Activated CD4-positive, alpha-beta T cell treated with anti-CD3 and anti-CD28 coated beads for 36 hours (primary cell): ENCODE results near the gene SASH1. TPM values are rescaled to one million over a fixed set of nuclear protein-coding genes. Genes with fewer than 3 reads are reported as not detected.
"Not testable (repeated sequence)": the region's sequence is repeated elsewhere in the genome, so short reads cannot be mapped to it uniquely, and the experiment has no call there.

ENCODE experiments used
- ATAC-seq: fragments of 200-7000 bp; cut with Tn5 transposase; one replicate; pipeline ENCODE4 v1.10.0; 2021; ENCODE audit warnings: mild to moderate bottlenecking, moderate library complexity
- CTCF ChIA-PET: fragments of 350-600 bp; sonication (Branson Sonifier 250); formaldehyde crosslinking; loops from one replicate; lab custom pipeline; 2021; ENCODE audit warnings: antibody characterized with exemption; lab: Charles Lee
- POLR2A ChIA-PET: fragments of 350-600 bp; sonication (Branson Sonifier 250); formaldehyde crosslinking; loops from one replicate; lab custom pipeline; 2021; ENCODE audit warnings: antibody characterized with exemption, inconsistent platforms; lab: Charles Lee
- DNase-seq: peaks from one replicate; pipeline ENCODE4 v3.0.0-alpha.2; 2020
- H3K27ac Mint-ChIP-seq: one replicate; pipeline ENCODE4 v1.8.0; 2021; ENCODE audit warnings: mixed read lengths
- H3K27me3 Mint-ChIP-seq: one replicate; pipeline ENCODE4 v1.8.0; 2021; ENCODE audit warnings: mixed read lengths
- H3K36me3 Mint-ChIP-seq: one replicate; pipeline ENCODE4 v1.8.0; 2021; ENCODE audit warnings: low read depth, mixed read lengths
- H3K4me1 Mint-ChIP-seq: one replicate; pipeline ENCODE4 v1.8.0; 2021; ENCODE audit warnings: mixed read lengths
- H3K4me3 Mint-ChIP-seq: one replicate; pipeline ENCODE4 v1.8.0; 2021; ENCODE audit warnings: mild to moderate bottlenecking, moderate library complexity, mixed read lengths
- H3K9me3 Mint-ChIP-seq: one replicate; pipeline ENCODE4 v1.8.0; 2021; ENCODE audit warnings: low read depth, mixed read lengths
- intact Hi-C, 2 experiments: fragments of 100-400 bp; cut with DNase I in 1 of 2; cut with micrococcal nuclease in 1 of 2; formaldehyde crosslinking; loops; one replicate each; pipeline versions ENCODE4 v1.14.2 to v1.15.1; 2022 to 2024; cut with DNase I, micrococcal nuclease
- total RNA-seq, 2 experiments: library from RNA; stranded (reverse); gene quantifications; one replicate each; pipeline ENCODE4 v1.2.3, GENCODE V29; 2021

Gene SASH1
- total RNA-seq, 2 experiments from 2014 or later = 0.26 to 0.46 TPM

- Mint-ChIP-seq H3K9me3 (peaks cover 1% of the 10 kb centered on the region), H3K4me3 (no peak overlapping the region), H3K4me1 (no peaks in the 10 kb centered on the region), H3K27me3 (peaks cover 8% of the 10 kb centered on the region), H3K36me3 (no peaks in the 10 kb centered on the region), H3K27ac (no peak overlapping the region)
- ATAC-seq (no peak), DNase-seq (no peak)
- ChIA-PET CTCF (interaction anchor here (1.1 kb wide), 1 partner anchor 20 kb away, joined by 3 read pairs; no protein-coding TSS in a partner anchor), POLR2A (no interaction called here)
- intact Hi-C loops = no loop called here
Observed at GRCh38 chr6:148374040-148374774, 31.6 kb downstream of the SASH1 start.

- no peaks in the 10 kb centered on the region for H3K36me3 Mint-ChIP-seq
- no peak overlapping the region for H3K27ac Mint-ChIP-seq
- DNase-seq (no peak), ATAC-seq (no peak)
- peaks cover 8% of the 10 kb centered on the region for H3K27me3 Mint-ChIP-seq
- H3K4me1 Mint-ChIP-seq = no peaks in the 10 kb centered on the region
- intact Hi-C loops = no loop called here
- no peak overlapping the region for H3K4me3 Mint-ChIP-seq
- ChIA-PET POLR2A (no interaction called here), CTCF (interaction anchor here (0.6 to 1.1 kb wide), 2 partner anchors 21 to 252 kb away, joined by 3 to 4 read pairs; no protein-coding TSS in a partner anchor)
- H3K9me3 Mint-ChIP-seq = peaks cover 1% of the 10 kb centered on the region
Observed at GRCh38 chr6:148375401-148375800, 32.8 kb downstream of the SASH1 start.

- Mint-ChIP-seq H3K27me3 (peaks cover 12% of the 10 kb centered on the region), H3K9me3 (peaks cover 1% of the 10 kb centered on the region), H3K4me1 (no peaks in the 10 kb centered on the region), H3K36me3 (no peaks in the 10 kb centered on the region), H3K27ac (no peak overlapping the region), H3K4me3 (no peak overlapping the region)
- ChIA-PET POLR2A (no interaction called here), CTCF (no interaction called here)
- intact Hi-C loops = no loop called here
- no peak for DNase-seq
- ATAC-seq = no peak
Observed at GRCh38 chr6:148379481-148379880, 36.8 kb downstream of the SASH1 start.

GRCh38 chr6:148379966-148380713, 37.5 kb downstream of the SASH1 start:
- Mint-ChIP-seq H3K36me3 (no peaks in the 10 kb centered on the region), H3K4me1 (no peaks in the 10 kb centered on the region), H3K9me3 (peaks cover 1% of the 10 kb centered on the region), H3K4me3 (no peak overlapping the region), H3K27me3 (peaks cover 12% of the 10 kb centered on the region), H3K27ac (no peak overlapping the region)
- ChIA-PET CTCF (no interaction called here), POLR2A (no interaction called here)
- intact Hi-C loops = no loop called here
- DNase-seq = no peak
- no peak for ATAC-seq

GRCh38 chr6:148382051-148382450, 39.4 kb downstream of the SASH1 start:
- POLR2A ChIA-PET, ATAC-seq, H3K4me1 Mint-ChIP-seq, H3K27ac Mint-ChIP-seq, H3K4me3 Mint-ChIP-seq, intact Hi-C loops, DNase-seq, CTCF ChIA-PET, H3K9me3 Mint-ChIP-seq, H3K36me3 Mint-ChIP-seq: not testable (repeated sequence)
- H3K27me3 Mint-ChIP-seq = peaks cover 12% of the 10 kb centered on the region

- no peak for ATAC-seq
- H3K4me1 Mint-ChIP-seq = no peaks in the 10 kb centered on the region
- CTCF ChIA-PET = no interaction called here
- intact Hi-C loops = no loop called here
- no peaks in the 10 kb centered on the region for H3K36me3 Mint-ChIP-seq
- no peak overlapping the region for H3K4me3 Mint-ChIP-seq
- DNase-seq = no peak
- H3K27me3 Mint-ChIP-seq = peaks cover 12% of the 10 kb centered on the region
- H3K9me3 Mint-ChIP-seq = no peaks in the 10 kb centered on the region
- no peak overlapping the region for H3K27ac Mint-ChIP-seq
- POLR2A ChIA-PET = no interaction called here
Observed at GRCh38 chr6:148382861-148383260, 40.2 kb downstream of the SASH1 start.

GRCh38 chr6:148383658-148384368, 41.2 kb downstream of the SASH1 start:
- intact Hi-C loops = no loop called here
- Mint-ChIP-seq H3K4me1 (no peaks in the 10 kb centered on the region), H3K36me3 (no peaks in the 10 kb centered on the region), H3K27me3 (peaks cover 14% of the 10 kb centered on the region), H3K27ac (no peak overlapping the region), H3K9me3 (no peaks in the 10 kb centered on the region), H3K4me3 (no peak overlapping the region)
- ChIA-PET POLR2A (no interaction called here), CTCF (no interaction called here)
- no peak for DNase-seq
- no peak for ATAC-seq

- H3K4me3 Mint-ChIP-seq = no peak overlapping the region
- no peak overlapping the region for H3K27ac Mint-ChIP-seq
- no peaks in the 10 kb centered on the region for H3K36me3 Mint-ChIP-seq
- ChIA-PET CTCF (interaction anchor here (1.0 to 1.7 kb wide), 2 partner anchors 10 to 79 kb away, joined by 4 read pairs; no protein-coding TSS in a partner anchor), POLR2A (no interaction called here)
- H3K27me3 Mint-ChIP-seq = peaks cover 13% of the 10 kb centered on the region
- intact Hi-C loops = no loop called here
- no peaks in the 10 kb centered on the region for H3K4me1 Mint-ChIP-seq
- DNase-seq = no peak
- no peak for ATAC-seq
- H3K9me3 Mint-ChIP-seq = no peaks in the 10 kb centered on the region
Observed at GRCh38 chr6:148385379-148385778, 42.7 kb downstream of the SASH1 start.

- no peak overlapping the region for H3K27ac Mint-ChIP-seq
- no peak overlapping the region for H3K4me3 Mint-ChIP-seq
- DNase-seq = no peak
- ATAC-seq = no peak
- POLR2A ChIA-PET = no interaction called here
- peaks cover 9% of the 10 kb centered on the region for H3K27me3 Mint-ChIP-seq
- H3K36me3 Mint-ChIP-seq = no peaks in the 10 kb centered on the region
- CTCF ChIA-PET = interaction anchor here (0.5 kb wide), 1 partner anchor 881 kb away, joined by 3 read pairs; no protein-coding TSS in a partner anchor
- H3K9me3 Mint-ChIP-seq = no peaks in the 10 kb centered on the region
- no peaks in the 10 kb centered on the region for H3K4me1 Mint-ChIP-seq
- intact Hi-C loops = no loop called here
Observed at GRCh38 chr6:148388521-148388920, 45.9 kb downstream of the SASH1 start.

GRCh38 chr6:148389086-148389485, 46.4 kb downstream of the SASH1 start:
- ChIA-PET POLR2A (no interaction called here), CTCF (no interaction called here)
- Mint-ChIP-seq H3K4me1 (no peaks in the 10 kb centered on the region), H3K36me3 (no peaks in the 10 kb centered on the region), H3K27me3 (peaks cover 7% of the 10 kb centered on the region), H3K9me3 (no peaks in the 10 kb centered on the region), H3K27ac (no peak overlapping the region), H3K4me3 (no peak overlapping the region)
- intact Hi-C loops = no loop called here
- DNase-seq (no peak), ATAC-seq (no peak)

- ChIA-PET POLR2A (no interaction called here), CTCF (no interaction called here)
- no peaks in the 10 kb centered on the region for H3K9me3 Mint-ChIP-seq
- DNase-seq = no peak
- H3K4me1 Mint-ChIP-seq = no peaks in the 10 kb centered on the region
- no peak overlapping the region for H3K27ac Mint-ChIP-seq
- intact Hi-C loops = no loop called here
- ATAC-seq = no peak
- H3K36me3 Mint-ChIP-seq = no peaks in the 10 kb centered on the region
- peaks cover 8% of the 10 kb centered on the region for H3K27me3 Mint-ChIP-seq
- no peak overlapping the region for H3K4me3 Mint-ChIP-seq
Observed at GRCh38 chr6:148389917-148390316, 47.3 kb downstream of the SASH1 start.
